Keratinocyte (primary cell): Measurements from ENCODE around the gene SYTL2. TPM values are rescaled to one million over a fixed set of nuclear protein-coding genes. Genes with fewer than 3 reads are reported as not detected.

Source experiments
- DNase-seq: peaks from one replicate; pipeline ENCODE4 v3.0.0-alpha.2; 2011; ENCODE audit warnings: low read depth, missing footprints, low spot score
- FAIRE-seq: peaks from 2 replicates; lab custom pipeline; 2011; peaks lifted over from hg19 to GRCh38; lab: Jason Lieb, UNC
- H2AFZ ChIP-seq: 2 replicates; pipeline ENCODE4 v1.6.0; 2012; ENCODE audit warnings: low read length, control low read depth, inconsistent platforms; ENCODE audit not compliant: control insufficient read depth
- H3K27ac ChIP-seq: 2 replicates; pipeline ENCODE4 v1.5.1; 2011; ENCODE audit warnings: low read length; ENCODE audit not compliant: control insufficient read depth, insufficient read depth
- H3K27me3 ChIP-seq: 3 replicates; pipeline ENCODE4 v1.6.0; 2011; ENCODE audit warnings: low read length; ENCODE audit not compliant: control insufficient read depth, insufficient read depth; ENCODE audit errors: extremely low read depth
- H3K36me3 ChIP-seq, 2 experiments: 2 replicates in 1 of 2; 3 replicates in 1 of 2; pipeline ENCODE4 v1.5.1; 2011; ENCODE audit warnings: low read length in 2 of 2, mild to moderate bottlenecking in 1 of 2; ENCODE audit not compliant: control insufficient read depth in 2 of 2, insufficient read depth in 2 of 2; ENCODE audit errors: extremely low read depth in 1 of 2
- H3K4me1 ChIP-seq: 3 replicates; pipeline ENCODE4 v1.5.1; 2011; ENCODE audit warnings: low read length; ENCODE audit not compliant: control insufficient read depth, insufficient read depth; ENCODE audit errors: extremely low read depth
- H3K4me2 ChIP-seq: 3 replicates; pipeline ENCODE4 v1.6.0; 2011; ENCODE audit warnings: low read depth, low read length; ENCODE audit not compliant: control insufficient read depth, insufficient read depth; ENCODE audit errors: extremely low read depth
- H3K4me3 ChIP-seq, 3 experiments: fragments of 200-600 bp in 1 of 3; sonication (generic) in 1 of 3; 2 replicates in 2 of 3; 3 replicates in 1 of 3; pipeline ENCODE4 v1.5.1; 2011 to 2016; ENCODE audit warnings: low read length in 3 of 3, mild to moderate bottlenecking in 3 of 3, control low read depth in 2 of 3, inconsistent platforms in 1 of 3, low read depth in 1 of 3, mixed read lengths in 1 of 3, mixed run types in 1 of 3, moderate library complexity in 1 of 3; ENCODE audit not compliant: control insufficient read depth in 2 of 3, insufficient read depth in 2 of 3; ENCODE audit errors: extremely low read depth in 1 of 3
- H3K79me2 ChIP-seq: 2 replicates; pipeline ENCODE4 v1.6.0; 2012; ENCODE audit warnings: low read length; ENCODE audit not compliant: control insufficient read depth, insufficient read depth
- H3K9ac ChIP-seq: 3 replicates; pipeline ENCODE4 v1.6.0; 2011; ENCODE audit warnings: low read length; ENCODE audit not compliant: control insufficient read depth, insufficient read depth; ENCODE audit errors: extremely low read depth
- H3K9me1 ChIP-seq: 3 replicates; pipeline ENCODE4 v1.6.0; 2011; ENCODE audit warnings: low read length; ENCODE audit not compliant: control insufficient read depth, insufficient read depth; ENCODE audit errors: extremely low read depth
- H3K9me3 ChIP-seq: 2 replicates; pipeline ENCODE4 v1.5.1; 2012; ENCODE audit warnings: low read depth, low read length; ENCODE audit not compliant: control insufficient read depth
- H4K20me1 ChIP-seq: 3 replicates; pipeline ENCODE4 v1.6.0; 2011; ENCODE audit warnings: low read length; ENCODE audit not compliant: control insufficient read depth, insufficient read depth; ENCODE audit errors: extremely low read depth
- EZH2 ChIP-seq: IDR thresholded peaks from one replicate; pipeline ENCODE4 v1.6.1; 2012; ENCODE audit warnings: inconsistent platforms, mild to moderate bottlenecking, low read length, moderate library complexity
- dilution Hi-C: fragments of 300-500 bp; cut with MboI; formaldehyde crosslinking; loops from one replicate; pipeline ENCODE4 v1.7.0; 2020; ENCODE audit warnings: low sequenced_read_pairs; ENCODE audit not compliant: extremely low pct_ligation_motif_present
- polyA plus RNA-seq, 5 experiments: library from polyadenylated mRNA; depleted of rRNA in 3 of 5; stranded (reverse) in 3 of 5; stranded (forward) in 1 of 5; unstranded in 1 of 5; fragments of >200 nt; gene quantifications; 1 replicate in 1 of 5; 2 replicates in 3 of 5; 3 replicates in 1 of 5; pipeline versions ENCODE4 v1.2.1 to v1.2.3, GENCODE V29; 2011 to 2012; ENCODE audit warnings: missing spikeins in 2 of 5, low read depth in 1 of 5, low replicate concordance in 1 of 5
- TF ChIP-seq, protein P1 (sequence below), 3 experiments: IDR thresholded peaks in 1 of 3; conservative IDR thresholded peaks in 1 of 3; optimal IDR thresholded peaks in 1 of 3; 2 replicates in 2 of 3; 3 replicates in 1 of 3; pipeline versions ENCODE3 to v1.5.1; 2011; ENCODE audit warnings: low read length in 3 of 3, mild to moderate bottlenecking in 3 of 3, moderate library complexity in 2 of 3, control low read depth in 1 of 3, inconsistent platforms in 1 of 3; ENCODE audit not compliant: insufficient read depth in 2 of 3; ENCODE audit errors: extremely low read depth in 1 of 3

Gene SYTL2
- polyA plus RNA-seq, 1 donor (not counting 4 experiments of a cell fraction or from before 2014, with no cell fraction given): 3.1 TPM

DNA sequence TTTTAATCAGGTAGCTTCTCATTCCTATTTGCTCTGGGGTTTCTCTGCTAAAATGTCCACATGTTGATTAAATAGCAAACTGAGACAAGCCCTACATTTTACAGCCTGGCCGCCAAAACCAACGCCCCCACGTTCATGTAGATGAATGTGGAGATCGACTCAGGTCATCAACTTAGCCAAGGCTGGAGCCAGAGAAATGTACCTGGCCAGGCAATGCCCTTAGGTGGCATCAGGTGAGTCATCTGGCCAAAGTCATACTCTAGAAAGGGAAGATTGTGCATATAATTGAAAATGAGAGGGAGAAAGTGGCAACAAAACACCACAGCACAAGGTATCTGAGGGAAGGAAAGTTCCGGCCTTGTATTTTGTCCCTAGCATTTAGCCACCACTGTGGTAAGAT lies 87.9 kb downstream of the SYTL2 start:
- Histone ChIP-seq H3K27me3 (no peaks in the 10 kb centered on the region), H3K27ac (no peak overlapping the region), H3K4me3 (no peak overlapping the region), H3K9me1 (no peaks in the 10 kb centered on the region), H3K79me2 (no peaks in the 10 kb centered on the region), H3K36me3 (no peaks in the 10 kb centered on the region), H3K9me3 (no peaks in the 10 kb centered on the region), H3K4me1 (peaks cover 27% of the 10 kb centered on the region), H4K20me1 (no peaks in the 10 kb centered on the region), H2AFZ (no peak overlapping the region), H3K4me2 (no peak overlapping the region), H3K9ac (no peak overlapping the region)
- TF ChIP-seq, protein P1, sequence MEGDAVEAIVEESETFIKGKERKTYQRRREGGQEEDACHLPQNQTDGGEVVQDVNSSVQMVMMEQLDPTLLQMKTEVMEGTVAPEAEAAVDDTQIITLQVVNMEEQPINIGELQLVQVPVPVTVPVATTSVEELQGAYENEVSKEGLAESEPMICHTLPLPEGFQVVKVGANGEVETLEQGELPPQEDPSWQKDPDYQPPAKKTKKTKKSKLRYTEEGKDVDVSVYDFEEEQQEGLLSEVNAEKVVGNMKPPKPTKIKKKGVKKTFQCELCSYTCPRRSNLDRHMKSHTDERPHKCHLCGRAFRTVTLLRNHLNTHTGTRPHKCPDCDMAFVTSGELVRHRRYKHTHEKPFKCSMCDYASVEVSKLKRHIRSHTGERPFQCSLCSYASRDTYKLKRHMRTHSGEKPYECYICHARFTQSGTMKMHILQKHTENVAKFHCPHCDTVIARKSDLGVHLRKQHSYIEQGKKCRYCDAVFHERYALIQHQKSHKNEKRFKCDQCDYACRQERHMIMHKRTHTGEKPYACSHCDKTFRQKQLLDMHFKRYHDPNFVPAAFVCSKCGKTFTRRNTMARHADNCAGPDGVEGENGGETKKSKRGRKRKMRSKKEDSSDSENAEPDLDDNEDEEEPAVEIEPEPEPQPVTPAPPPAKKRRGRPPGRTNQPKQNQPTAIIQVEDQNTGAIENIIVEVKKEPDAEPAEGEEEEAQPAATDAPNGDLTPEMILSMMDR (optimal IDR thresholded peaks at IDR 0.05 in 1 of 3, IDR thresholded peaks at IDR 0.05 in 1 of 3, conservative IDR thresholded peaks at IDR 0.05 in 1 of 3; ENCODE audit: extremely low read depth in 1 of 3, insufficient read depth in 2 of 3, low read length in 3 of 3): no peak
- TF ChIP-seq EZH2: no peak
- dilution Hi-C loops: no loop called here
- FAIRE-seq (no peak), DNase-seq (no peak)

DNA sequence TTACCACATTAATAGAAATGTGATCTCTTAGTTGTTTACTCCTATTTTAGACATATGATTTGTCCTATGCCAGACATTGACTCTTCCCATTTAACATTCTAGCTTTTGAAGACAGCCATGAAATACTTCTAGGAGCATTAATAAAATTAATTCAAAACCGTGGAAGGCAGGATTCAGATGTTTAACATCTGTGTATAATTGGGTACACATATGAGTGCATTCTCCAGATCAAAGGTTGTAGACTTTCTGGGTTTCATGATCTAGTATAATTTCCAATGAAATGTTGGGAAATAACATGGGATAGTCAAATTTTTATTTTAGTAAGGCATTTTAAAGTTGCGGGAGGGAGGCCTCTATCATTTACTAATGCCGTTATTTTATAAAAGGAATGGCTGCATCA lies 89.8 kb downstream of the SYTL2 start:
- dilution Hi-C loops: no loop called here
- Histone ChIP-seq H3K4me2 (no peak overlapping the region), H3K27me3 (no peaks in the 10 kb centered on the region), H3K27ac (no peak overlapping the region), H3K9ac (no peak overlapping the region), H3K4me1 (peaks cover 22% of the 10 kb centered on the region), H3K9me1 (no peaks in the 10 kb centered on the region), H3K4me3 (no peak overlapping the region), H3K36me3 (no peaks in the 10 kb centered on the region), H4K20me1 (no peaks in the 10 kb centered on the region), H2AFZ (no peak overlapping the region), H3K79me2 (no peaks in the 10 kb centered on the region), H3K9me3 (no peaks in the 10 kb centered on the region)
- DNase-seq (no peak), FAIRE-seq (no peak)
- TF ChIP-seq, protein P1 (optimal IDR thresholded peaks at IDR 0.05 in 1 of 3, IDR thresholded peaks at IDR 0.05 in 1 of 3, conservative IDR thresholded peaks at IDR 0.05 in 1 of 3; ENCODE audit: extremely low read depth in 1 of 3, insufficient read depth in 2 of 3, low read length in 3 of 3): no peak
- no peak for TF ChIP-seq EZH2
